ENCODE data around the gene TRPC6.

DNA sequence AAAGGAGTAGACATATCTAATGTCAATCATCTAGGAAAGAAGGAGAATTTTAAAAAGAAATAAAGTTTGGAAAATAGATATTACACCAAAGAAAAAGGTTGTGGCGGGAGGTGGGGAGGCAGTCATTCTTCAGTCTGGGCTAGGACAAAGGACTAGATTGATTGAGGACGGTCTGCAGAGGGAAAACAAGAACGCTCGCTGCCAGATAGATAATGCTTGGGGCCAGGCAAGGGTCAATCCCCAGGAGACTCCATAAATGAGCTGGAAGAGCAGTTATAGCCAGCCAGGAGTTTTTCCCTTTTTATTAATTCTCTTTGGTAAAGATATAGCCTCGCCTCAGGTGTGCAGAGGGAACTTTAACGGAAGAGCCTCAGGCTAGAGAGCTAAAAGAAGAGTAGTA is 6.3 kb downstream of the TRPC6 start:
- no peak for TF ChIP-seq CTCF (conservative IDR thresholded peaks at IDR 0.05 in 1 of 2, IDR thresholded peaks at IDR 0.05 in 1 of 2; ENCODE audit: low read depth in 1 of 2, low read length in 2 of 2)
- TF ChIP-seq EZH2 (IDR thresholded peaks at IDR 0.05; ENCODE audit: low read length, missing control alignments) = no peak
